ENCODE measurements around the gene RPS16.

RPS16 gene

GRCh38 chr19:39406656-39407409, 28.9 kb downstream of the RPS16 start, which contains the start of gene ZFP36:
TSS of gene ZFP36 (plus strand) at chr19:39406847. CDS start at chr19:39406905, 58 bp downstream.
- Histone ChIP-seq H3K4me1 (peaks cover 3 to 52% (median 41%) of the 10 kb centered on the region in 4 donors), H3K27me3 (no peaks in the 10 kb centered on the region), H3K4me3 (peak within 1 kb of the TSS; percentile 92 to 96), H3K36me3 (peaks cover 21 to 22% (median 21%) of the 10 kb centered on the region in 3 donors), H3K9me3 (no peaks in the 10 kb centered on the region), H3K27ac (peak within 1 kb of the TSS; percentile 99 to 100)
- DNase-seq: peak; percentile 90 to 96
- intact Hi-C loops (cut with DNase I; ENCODE audit: low total_unique reads): no loop called here
- TF ChIP-seq, protein P1, sequence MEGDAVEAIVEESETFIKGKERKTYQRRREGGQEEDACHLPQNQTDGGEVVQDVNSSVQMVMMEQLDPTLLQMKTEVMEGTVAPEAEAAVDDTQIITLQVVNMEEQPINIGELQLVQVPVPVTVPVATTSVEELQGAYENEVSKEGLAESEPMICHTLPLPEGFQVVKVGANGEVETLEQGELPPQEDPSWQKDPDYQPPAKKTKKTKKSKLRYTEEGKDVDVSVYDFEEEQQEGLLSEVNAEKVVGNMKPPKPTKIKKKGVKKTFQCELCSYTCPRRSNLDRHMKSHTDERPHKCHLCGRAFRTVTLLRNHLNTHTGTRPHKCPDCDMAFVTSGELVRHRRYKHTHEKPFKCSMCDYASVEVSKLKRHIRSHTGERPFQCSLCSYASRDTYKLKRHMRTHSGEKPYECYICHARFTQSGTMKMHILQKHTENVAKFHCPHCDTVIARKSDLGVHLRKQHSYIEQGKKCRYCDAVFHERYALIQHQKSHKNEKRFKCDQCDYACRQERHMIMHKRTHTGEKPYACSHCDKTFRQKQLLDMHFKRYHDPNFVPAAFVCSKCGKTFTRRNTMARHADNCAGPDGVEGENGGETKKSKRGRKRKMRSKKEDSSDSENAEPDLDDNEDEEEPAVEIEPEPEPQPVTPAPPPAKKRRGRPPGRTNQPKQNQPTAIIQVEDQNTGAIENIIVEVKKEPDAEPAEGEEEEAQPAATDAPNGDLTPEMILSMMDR (IDR thresholded peaks at IDR 0.05): peak in 1 of 2 experiments; percentile 15

- TF ChIP-seq, protein P1 (IDR thresholded peaks at IDR 0.05): no peak
- Histone ChIP-seq H3K9me3 (no peaks in the 10 kb centered on the region), H3K4me1 (peaks cover 6 to 53% (median 38%) of the 10 kb centered on the region in 4 donors), H3K36me3 (peaks cover 21 to 22% (median 21%) of the 10 kb centered on the region in 3 donors), H3K4me3 (peak overlapping the region; percentile 92 to 96), H3K27ac (peak overlapping the region; percentile 99 to 100), H3K27me3 (no peaks in the 10 kb centered on the region)
- intact Hi-C loops (cut with DNase I; ENCODE audit: low total_unique reads): no loop called here
- DNase-seq: peak in 1 of 2 donors; percentile 88
Observed at GRCh38 chr19:39405958-39406655, 29.6 kb downstream of the RPS16 start.

GRCh38 chr19:39405261-39405957, 30.3 kb downstream of the RPS16 start:
- H3K27ac ChIP-seq: peak overlapping the region; percentile 99 to 100
- peaks cover 6 to 47% (median 34%) of the 10 kb centered on the region in 4 donors for H3K4me1 ChIP-seq
- no peaks in the 10 kb centered on the region for H3K27me3 ChIP-seq
- intact Hi-C loops (cut with DNase I; ENCODE audit: low total_unique reads): no loop called here
- no peaks in the 10 kb centered on the region for H3K9me3 ChIP-seq
- peaks cover 21 to 22% (median 21%) of the 10 kb centered on the region in 3 donors for H3K36me3 ChIP-seq
- H3K4me3 ChIP-seq: peak overlapping the region; percentile 92 to 96
- DNase-seq: no peak
- TF ChIP-seq, protein P1 (IDR thresholded peaks at IDR 0.05): no peak

DNA sequence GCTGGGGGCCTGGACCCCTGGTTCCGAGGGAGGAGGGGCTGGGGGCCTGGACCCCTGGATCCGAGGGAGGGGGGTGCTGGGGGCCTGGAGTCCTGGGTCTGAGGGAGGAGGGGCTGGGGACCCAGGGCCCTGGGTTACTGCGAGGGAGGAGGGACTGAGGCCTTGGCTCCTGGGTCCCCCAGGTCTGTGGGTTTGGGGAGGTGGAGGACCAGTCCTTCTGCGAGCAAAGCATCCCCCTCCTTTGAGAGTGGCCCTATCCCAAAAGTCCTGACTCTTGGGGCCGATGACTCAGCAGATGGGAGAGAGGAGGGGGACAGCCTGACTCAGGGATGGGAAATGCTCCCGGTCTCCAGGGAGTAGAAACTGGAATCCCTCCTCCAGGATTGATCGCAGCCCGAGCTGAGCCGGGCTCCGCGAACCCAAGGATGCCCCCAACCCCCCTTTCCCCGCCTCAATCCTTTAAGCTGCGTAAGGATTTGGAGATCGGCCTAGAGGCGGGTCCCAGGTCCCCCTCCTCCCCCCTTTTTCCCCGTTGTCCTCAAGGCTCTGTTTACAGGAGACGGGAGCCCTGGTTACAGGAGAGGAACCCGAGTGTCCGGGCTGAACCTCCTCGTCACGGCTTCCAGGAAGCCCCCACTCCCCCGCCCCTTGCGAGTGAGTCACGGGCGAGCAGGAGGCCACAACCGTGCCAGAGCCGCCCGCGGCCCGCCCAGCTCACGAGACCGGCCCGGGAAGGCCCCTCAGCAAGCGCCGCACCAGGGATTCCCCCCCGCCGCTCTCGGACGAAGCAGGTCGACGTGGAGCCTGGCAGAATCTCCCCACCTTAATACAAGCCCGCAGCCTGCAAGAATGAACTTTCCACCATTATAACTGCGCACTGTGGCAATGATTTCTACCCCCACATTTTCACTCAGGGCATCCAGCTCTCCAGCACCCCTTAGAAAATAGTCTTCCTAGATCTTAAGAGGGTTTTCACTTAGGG, 32.1 kb downstream of the RPS16 start:
- peaks cover 6 to 52% (median 33%) of the 10 kb centered on the region in 4 donors for H3K4me1 ChIP-seq

More for the DNA sequence above, 32.1 kb downstream of the RPS16 start:
- peak overlapping the region; percentile 63 to 66 for H3K4me3 ChIP-seq
- peaks cover 14 to 25% (median 22%) of the 10 kb centered on the region in 3 donors for H3K36me3 ChIP-seq
- peak overlapping the region; percentile 99 to 100 for H3K27ac ChIP-seq
- H3K27me3 ChIP-seq: no peaks in the 10 kb centered on the region
- intact Hi-C loops (cut with DNase I; ENCODE audit: low total_unique reads): no loop called here
- TF ChIP-seq, protein P1 (IDR thresholded peaks at IDR 0.05): no peak
- no peaks in the 10 kb centered on the region for H3K9me3 ChIP-seq
- DNase-seq: peak; percentile 100

Measured in tibial artery (tissue), 4 donors.